Tibial nerve (tissue), 4 donors: ENCODE data around the gene CBX5.

Source experiments
- EP300 ChIP-seq, 2 donors: sonication (generic); formaldehyde crosslinking; IDR thresholded peaks; one replicate each; pipeline ENCODE4 v1.6.1; 2017; ENCODE audit warnings: antibody characterized with exemption in 2 of 2, mild to moderate bottlenecking in 1 of 2
- POLR2A ChIP-seq, 2 donors: fragments of 450-650 bp; IDR thresholded peaks; one replicate each; pipeline ENCODE4 v1.6.1; 2017; ENCODE audit warnings: antibody characterized with exemption in 2 of 2, mild to moderate bottlenecking in 2 of 2, moderate library complexity in 2 of 2
- TF ChIP-seq, protein P1 (sequence below), 5 experiments: fragments of 200-600 bp in 3 of 5; fragments of 450-650 bp in 2 of 5; sonication (generic) in 3 of 5; IDR thresholded peaks; one replicate each; pipeline ENCODE4 v1.5.1; 2016 to 2019; ENCODE audit warnings: antibody characterized with exemption in 5 of 5, mild to moderate bottlenecking in 3 of 5, moderate library complexity in 2 of 5

- TF ChIP-seq, protein P1, sequence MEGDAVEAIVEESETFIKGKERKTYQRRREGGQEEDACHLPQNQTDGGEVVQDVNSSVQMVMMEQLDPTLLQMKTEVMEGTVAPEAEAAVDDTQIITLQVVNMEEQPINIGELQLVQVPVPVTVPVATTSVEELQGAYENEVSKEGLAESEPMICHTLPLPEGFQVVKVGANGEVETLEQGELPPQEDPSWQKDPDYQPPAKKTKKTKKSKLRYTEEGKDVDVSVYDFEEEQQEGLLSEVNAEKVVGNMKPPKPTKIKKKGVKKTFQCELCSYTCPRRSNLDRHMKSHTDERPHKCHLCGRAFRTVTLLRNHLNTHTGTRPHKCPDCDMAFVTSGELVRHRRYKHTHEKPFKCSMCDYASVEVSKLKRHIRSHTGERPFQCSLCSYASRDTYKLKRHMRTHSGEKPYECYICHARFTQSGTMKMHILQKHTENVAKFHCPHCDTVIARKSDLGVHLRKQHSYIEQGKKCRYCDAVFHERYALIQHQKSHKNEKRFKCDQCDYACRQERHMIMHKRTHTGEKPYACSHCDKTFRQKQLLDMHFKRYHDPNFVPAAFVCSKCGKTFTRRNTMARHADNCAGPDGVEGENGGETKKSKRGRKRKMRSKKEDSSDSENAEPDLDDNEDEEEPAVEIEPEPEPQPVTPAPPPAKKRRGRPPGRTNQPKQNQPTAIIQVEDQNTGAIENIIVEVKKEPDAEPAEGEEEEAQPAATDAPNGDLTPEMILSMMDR (IDR thresholded peaks at IDR 0.05): no peak
- TF ChIP-seq EP300 (IDR thresholded peaks at IDR 0.05) (no peak), POLR2A (IDR thresholded peaks at IDR 0.05) (no peak)
Observed at GRCh38 chr12:54196396-54196795, 83.5 kb downstream of the CBX5 start.
